DMS 273 (cell line): Measurements from ENCODE around the gene TUBB4A.

Experiments
- DNase-seq: peaks from one replicate; lab custom pipeline; 2025; ENCODE audit not compliant: unreplicated experiment; lab: John Stamatoyannopoulos, UW

Gene TUBB4A

GRCh38 chr19:6446452-6446851 lies 55.7 kb downstream of the TUBB4A start:
- no peak for DNase-seq
